Gastrocnemius medialis (tissue), 4 donors: ENCODE results near the gene EVL. TPM values are rescaled to one million over a fixed set of nuclear protein-coding genes. Genes with fewer than 3 reads are reported as not detected.
A peak's percentile ranks its signal among the peaks of the same experiment; 100 is the strongest.

ENCODE experiments used
- ATAC-seq, 2 donors: fragments of 150-250 bp; one replicate each; pipeline ENCODE4 v1.9.1; 2016
- DNase-seq, 2 donors: peaks; one replicate each; pipeline ENCODE4 v3.0.0-alpha.2; 2019
- H3K27ac ChIP-seq, 4 donors: fragments of 200-600 bp; sonication (generic); 1 replicate in 1 of 4; 2 replicates in 3 of 4; pipeline ENCODE4 v1.5.1; 2016 to 2018; ENCODE audit warnings: mild to moderate bottlenecking in 2 of 4, moderate library complexity in 1 of 4
- H3K27me3 ChIP-seq, 3 donors: fragments of 200-600 bp; sonication (generic) in 2 of 3; 1 replicate in 1 of 3; 2 replicates in 2 of 3; pipeline versions ENCODE4 v1.5.1 to v1.6.0; 2016 to 2019; ENCODE audit warnings: mild to moderate bottlenecking in 1 of 3, moderate library complexity in 1 of 3
- H3K36me3 ChIP-seq, 2 donors: fragments of 200-600 bp; sonication (generic) in 1 of 2; one replicate each; pipeline ENCODE4 v1.5.1; 2017 to 2018
- H3K4me1 ChIP-seq, 2 donors: fragments of 200-600 bp; sonication (generic) in 1 of 2; one replicate each; pipeline ENCODE4 v1.5.1; 2016 to 2017; ENCODE audit warnings: mild to moderate bottlenecking in 2 of 2
- H3K4me3 ChIP-seq, 4 donors: fragments of 200-600 bp; sonication (generic) in 3 of 4; 1 replicate in 1 of 4; 2 replicates in 3 of 4; pipeline ENCODE4 v1.5.1; 2016 to 2019; ENCODE audit warnings: mild to moderate bottlenecking in 2 of 4
- H3K9me3 ChIP-seq, 3 donors: fragments of 200-600 bp; sonication (generic) in 2 of 3; 1 replicate in 1 of 3; 2 replicates in 2 of 3; pipeline ENCODE4 v1.5.1; 2016 to 2019
- CTCF ChIP-seq, 5 experiments: fragments of 450-650 bp in 3 of 5; fragments of 200-600 bp in 2 of 5; sonication (generic) in 2 of 5; IDR thresholded peaks in 4 of 5; conservative IDR thresholded peaks in 1 of 5; 1 replicate in 4 of 5; 2 replicates in 1 of 5; pipeline ENCODE4 v1.5.1; 2016 to 2019; ENCODE audit warnings: antibody characterized with exemption in 5 of 5, mild to moderate bottlenecking in 3 of 5, moderate library complexity in 3 of 5
- POLR2A ChIP-seq, 2 donors: fragments of 450-650 bp; IDR thresholded peaks; one replicate each; pipeline ENCODE4 v1.6.1; 2017; ENCODE audit warnings: antibody characterized with exemption in 2 of 2, mild to moderate bottlenecking in 2 of 2, moderate library complexity in 2 of 2
- in situ Hi-C, 4 donors: fragments of 200-750 bp; cut with MboI; loops; one replicate each; pipeline versions ENCODE4 v1.15.0 to v1.8.0; 2017; ENCODE audit warnings: low sequenced_read_pairs in 4 of 4
- intact Hi-C: fragments of 100-400 bp; cut with DNase I; formaldehyde crosslinking; loops from one replicate; pipeline ENCODE4 v1.15.1; 2023; ENCODE audit warnings: low total_unique reads
- total RNA-seq, 4 donors: library from RNA; depleted of rRNA; stranded (reverse); fragments of >200 nt; gene quantifications; one replicate each; pipeline versions ENCODE4 v1.1.0 to v1.2.3, GENCODE V29; 2016

EVL gene
- total RNA-seq, 4 donors from 2014 or later, result 5.8 to 14.3 (median 9.5) TPM

GRCh38 chr14:100140452-100141078 lies 75.3 kb downstream of the EVL start:
- no peaks in the 10 kb centered on the region for H3K4me1 ChIP-seq
- H3K9me3 ChIP-seq, result no peaks in the 10 kb centered on the region
- DNase-seq (no peak), ATAC-seq (no peak)
- no peaks in the 10 kb centered on the region for H3K27me3 ChIP-seq
- intact Hi-C loops (no loop called here), in situ Hi-C loops (no loop called here)
- no peak overlapping the region for H3K4me3 ChIP-seq
- TF ChIP-seq POLR2A (IDR thresholded peaks at IDR 0.05) (no peak), CTCF (IDR thresholded peaks at IDR 0.05 in 4 of 5, conservative IDR thresholded peaks at IDR 0.05 in 1 of 5) (no peak)
- H3K36me3 ChIP-seq, result no peaks in the 10 kb centered on the region
- no peak overlapping the region for H3K27ac ChIP-seq

- ATAC-seq, result no peak
- Histone ChIP-seq H3K36me3 (no peaks in the 10 kb centered on the region), H3K4me1 (no peaks in the 10 kb centered on the region), H3K27me3 (no peaks in the 10 kb centered on the region), H3K4me3 (no peak overlapping the region), H3K27ac (no peak overlapping the region), H3K9me3 (no peaks in the 10 kb centered on the region)
- TF ChIP-seq CTCF (IDR thresholded peaks at IDR 0.05 in 4 of 5, conservative IDR thresholded peaks at IDR 0.05 in 1 of 5) (no peak), POLR2A (IDR thresholded peaks at IDR 0.05) (no peak)
- DNase-seq, result no peak
- intact Hi-C loops (no loop called here), in situ Hi-C loops (no loop called here)
Measured at GRCh38 chr14:100141098-100141497, 75.9 kb downstream of the EVL start.

- Histone ChIP-seq H3K27me3 (no peaks in the 10 kb centered on the region), H3K9me3 (no peaks in the 10 kb centered on the region), H3K36me3 (no peaks in the 10 kb centered on the region), H3K27ac (peak overlapping the region in 1 of 4 donors; percentile 14), H3K4me3 (no peak overlapping the region), H3K4me1 (no peaks in the 10 kb centered on the region)
- ATAC-seq, result peak; percentile 44 to 62
- TF ChIP-seq CTCF (IDR thresholded peaks at IDR 0.05 in 4 of 5, conservative IDR thresholded peaks at IDR 0.05 in 1 of 5) (no peak), POLR2A (IDR thresholded peaks at IDR 0.05) (no peak)
- DNase-seq, result no peak
- in situ Hi-C loops, result no loop called here
- intact Hi-C loops, result no loop called here
Measured at GRCh38 chr14:100142073-100143040, 77.1 kb downstream of the EVL start.

GRCh38 chr14:100143523-100143922 lies 78.3 kb downstream of the EVL start:
- no peak for DNase-seq

GRCh38 chr14:100143934-100144333 lies 78.7 kb downstream of the EVL start:
- no peak for TF ChIP-seq CTCF (IDR thresholded peaks at IDR 0.05 in 4 of 5, conservative IDR thresholded peaks at IDR 0.05 in 1 of 5)
- TF ChIP-seq POLR2A (IDR thresholded peaks at IDR 0.05), result no peak
- H3K27ac ChIP-seq, result no peak overlapping the region
- H3K9me3 ChIP-seq, result no peaks in the 10 kb centered on the region
- DNase-seq, result no peak
- H3K4me1 ChIP-seq, result no peaks in the 10 kb centered on the region
- ATAC-seq, result no peak
- peaks cover 0 to 1% (median 0%) of the 10 kb centered on the region in 3 donors for H3K27me3 ChIP-seq
- intact Hi-C loops (no loop called here), in situ Hi-C loops (no loop called here)
- H3K36me3 ChIP-seq, result no peaks in the 10 kb centered on the region
- H3K4me3 ChIP-seq, result no peak overlapping the region

More at GRCh38 chr14:100143523-100143922, 78.3 kb downstream of the EVL start:
- H3K9me3 ChIP-seq, result no peaks in the 10 kb centered on the region
- no peak for TF ChIP-seq POLR2A (IDR thresholded peaks at IDR 0.05)
- no peaks in the 10 kb centered on the region for H3K36me3 ChIP-seq
- in situ Hi-C loops, result no loop called here
- H3K27ac ChIP-seq, result no peak overlapping the region
- ATAC-seq, result no peak
- no peaks in the 10 kb centered on the region for H3K27me3 ChIP-seq
- no peaks in the 10 kb centered on the region for H3K4me1 ChIP-seq
- H3K4me3 ChIP-seq, result no peak overlapping the region
- intact Hi-C loops, result no loop called here
